Posterior vena cava (tissue), 2 donors: ENCODE results near the gene SMYD5. TPM values are rescaled to one million over a fixed set of nuclear protein-coding genes. Genes with fewer than 3 reads are reported as not detected.
"Not testable (repeated sequence)": the region's sequence is repeated elsewhere in the genome, so short reads cannot be mapped to it uniquely, and the experiment has no call there.

Source experiments
- DNase-seq: peaks from one replicate; pipeline ENCODE4 v3.0.0-alpha.2; 2020; ENCODE audit warnings: low spot score
- intact Hi-C, 2 donors: fragments of 100-400 bp; cut with DNase I; formaldehyde crosslinking; loops; one replicate each; pipeline versions ENCODE4 v1.14.1 to v1.14.2; 2022 to 2023
- total RNA-seq, 2 donors: library from RNA; stranded (reverse); fragmentation: NEBNext Ultra II Directional; extraction: Animal tissue kit (Norgen Biotek cat#: 25700); gene quantifications; one replicate each; pipeline ENCODE4 v1.2.1, GENCODE V29; 2021
- donor health status: DM: yes; HTN: yes; CAD: no.
- donor health status: DM: yes; HTN: yes; CAD: no.

The SMYD5 gene
- total RNA-seq, 2 donors from 2014 or later = 17.1 to 20.8 TPM

DNA sequence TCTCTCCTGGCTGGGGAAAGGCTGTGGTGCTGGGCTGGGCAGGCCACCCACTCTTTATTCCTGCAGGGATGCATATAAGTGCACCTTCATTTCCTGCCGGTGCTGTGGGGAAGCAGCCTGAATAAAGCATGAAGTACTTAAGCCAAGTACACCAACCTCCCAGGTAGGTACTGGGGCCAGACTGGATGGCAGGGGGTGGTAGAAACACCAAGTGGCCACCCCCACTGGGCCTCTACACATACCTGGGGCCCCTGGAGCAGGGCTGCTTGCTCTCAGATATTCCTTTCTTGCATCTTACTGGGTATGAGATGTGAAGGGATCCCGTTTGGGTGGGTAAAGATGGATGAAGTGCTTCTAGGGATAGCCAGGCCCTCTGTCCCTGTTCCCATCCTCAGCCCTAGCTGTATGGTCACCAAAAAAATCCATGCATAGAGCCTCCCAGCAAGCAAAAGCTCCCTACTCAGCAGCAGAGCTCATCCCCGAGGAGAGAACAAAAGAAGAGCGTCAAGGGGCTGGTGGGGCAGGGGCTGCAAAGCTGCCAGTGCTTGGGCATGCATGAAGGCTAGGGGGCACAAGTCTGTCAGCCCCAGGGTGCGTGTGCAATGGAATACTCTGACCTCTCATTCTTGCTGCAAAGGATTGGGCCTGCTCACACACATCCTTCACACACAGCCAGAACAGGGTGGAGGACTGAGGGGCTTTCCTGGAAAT, 42.0 kb downstream of the SMYD5 start:
- intact Hi-C loops = no loop called here

DNA sequence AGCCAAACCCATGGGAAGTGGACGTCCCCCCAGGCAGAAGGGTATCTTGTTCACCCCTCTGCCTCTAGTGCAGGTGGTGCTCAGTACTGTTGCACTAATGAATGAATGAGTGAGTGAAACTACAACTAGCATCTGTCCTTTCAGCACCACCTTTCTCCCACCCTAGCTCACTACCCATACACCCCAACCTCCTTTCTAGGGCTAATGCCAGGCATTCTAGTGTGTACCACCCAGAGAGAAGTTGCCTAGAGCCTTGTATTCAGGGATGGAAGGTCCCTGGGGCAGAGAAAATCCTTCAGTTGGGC, 42.5 kb downstream of the SMYD5 start:
- no peak for DNase-seq
- intact Hi-C loops = no loop called here

More for the DNA sequence above, 42.0 kb downstream of the SMYD5 start:
- peak; percentile 47 for DNase-seq

DNA sequence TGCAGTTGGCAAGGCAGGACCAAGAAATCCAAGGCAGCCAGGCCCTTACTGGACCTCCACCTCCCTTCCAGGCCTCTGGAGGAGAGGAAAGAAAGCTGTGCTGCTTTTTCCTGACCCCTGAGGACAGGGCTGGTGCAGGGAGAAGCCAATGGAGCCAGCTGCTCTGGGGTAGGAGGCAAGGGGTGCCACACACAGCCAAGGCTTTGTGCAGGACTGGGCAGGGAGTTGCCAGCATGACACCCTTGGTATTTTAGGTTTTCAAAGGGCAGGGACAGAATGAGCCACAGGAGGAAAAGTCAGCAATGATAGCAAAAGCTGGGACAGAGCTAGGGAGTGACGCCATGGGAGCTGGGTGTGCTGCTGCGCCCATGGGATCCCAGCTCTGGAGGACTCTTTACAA, 43.0 kb downstream of the SMYD5 start:
- DNase-seq = peak; percentile 34
- intact Hi-C loops = no loop called here

DNA sequence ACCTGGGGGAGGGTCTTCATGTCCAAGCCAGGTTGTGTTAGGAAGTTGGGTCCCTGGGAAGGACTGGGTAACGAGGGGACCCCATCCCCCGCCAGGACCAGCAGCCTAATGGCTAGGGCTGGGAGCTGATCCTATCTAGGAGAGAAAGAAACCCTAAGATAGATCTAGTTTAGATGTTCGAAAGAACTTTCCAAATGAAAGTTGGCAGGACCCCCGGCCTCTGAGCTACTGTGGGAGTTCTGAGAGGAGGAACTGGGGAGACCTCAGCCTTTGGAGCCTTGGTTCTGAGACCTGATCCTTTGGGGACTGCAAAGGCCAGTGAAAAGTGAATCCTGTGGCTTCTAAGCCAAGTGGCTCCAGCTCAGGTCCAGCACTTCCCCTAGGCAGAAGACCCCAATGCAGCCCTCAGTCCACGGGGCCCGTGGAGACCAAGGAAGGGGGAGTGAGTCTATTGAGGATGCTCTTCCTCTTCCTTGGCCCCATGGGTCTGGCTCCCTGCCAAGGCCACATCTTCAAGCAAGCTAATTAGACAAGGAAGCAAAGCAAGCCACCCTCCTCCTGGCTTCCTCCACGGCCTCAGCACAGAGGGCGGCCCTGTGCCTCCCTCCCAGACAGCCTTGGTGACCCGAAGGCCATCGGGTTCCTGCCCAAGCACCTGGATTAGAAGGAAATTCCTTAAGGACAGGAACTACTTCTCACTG, 43.5 kb downstream of the SMYD5 start:
- peak; percentile 84 for DNase-seq
- intact Hi-C loops = no loop called here

DNA sequence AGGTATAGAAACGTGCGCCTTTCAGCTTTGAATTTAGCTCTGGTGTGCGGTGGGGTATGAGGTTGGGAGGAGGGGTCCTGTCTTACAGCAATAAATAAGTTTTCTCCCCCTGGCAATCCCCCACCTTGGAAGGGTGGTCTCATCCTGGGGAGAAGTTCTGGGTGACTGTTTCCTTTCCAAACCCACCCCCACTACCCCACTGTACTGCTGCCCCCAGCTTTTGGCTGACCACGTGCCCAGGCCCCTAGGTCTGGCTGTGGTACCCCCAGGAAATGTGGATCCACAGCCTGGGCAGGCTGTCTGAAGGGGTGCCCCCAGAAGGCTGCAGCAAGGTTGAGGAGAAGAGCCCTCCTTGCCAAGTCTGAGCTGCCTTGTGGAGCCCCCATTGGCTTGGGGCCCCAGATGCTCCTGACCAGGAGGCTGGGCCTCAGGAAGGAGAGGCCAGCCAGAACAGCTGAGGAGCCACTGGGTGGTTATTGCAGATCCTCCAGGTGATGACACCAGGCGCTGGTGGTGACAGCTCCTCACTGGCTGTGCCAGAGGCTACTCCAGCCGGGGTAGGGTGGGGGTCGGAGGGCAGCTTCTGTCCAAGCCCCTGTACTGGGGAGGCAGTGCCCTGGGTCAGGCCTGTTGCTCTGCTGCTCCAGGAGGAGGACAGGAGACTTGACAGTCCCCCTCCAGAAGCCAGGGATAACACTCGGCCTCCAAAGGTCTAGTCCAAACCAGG, 44.3 kb downstream of the SMYD5 start:
- intact Hi-C loops = no loop called here
- peak; percentile 65 for DNase-seq

DNA sequence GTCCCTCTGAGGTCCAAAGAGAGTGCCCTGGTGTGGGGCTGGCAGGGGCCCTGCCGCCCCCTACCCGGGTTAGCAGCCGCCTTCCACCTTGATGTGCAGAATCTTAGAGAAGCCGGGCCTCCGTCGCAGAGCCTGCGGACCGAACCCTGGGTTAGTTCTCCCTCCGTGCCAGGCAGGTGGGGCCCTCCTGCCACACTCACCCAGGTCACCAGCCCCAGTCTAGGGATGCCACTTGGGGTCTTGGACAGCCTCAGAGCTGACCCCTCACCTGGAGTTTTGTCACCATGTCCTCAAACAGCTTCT, 44.8 kb downstream of the SMYD5 start:
- peak; percentile 64 for DNase-seq
- intact Hi-C loops = no loop called here

DNA sequence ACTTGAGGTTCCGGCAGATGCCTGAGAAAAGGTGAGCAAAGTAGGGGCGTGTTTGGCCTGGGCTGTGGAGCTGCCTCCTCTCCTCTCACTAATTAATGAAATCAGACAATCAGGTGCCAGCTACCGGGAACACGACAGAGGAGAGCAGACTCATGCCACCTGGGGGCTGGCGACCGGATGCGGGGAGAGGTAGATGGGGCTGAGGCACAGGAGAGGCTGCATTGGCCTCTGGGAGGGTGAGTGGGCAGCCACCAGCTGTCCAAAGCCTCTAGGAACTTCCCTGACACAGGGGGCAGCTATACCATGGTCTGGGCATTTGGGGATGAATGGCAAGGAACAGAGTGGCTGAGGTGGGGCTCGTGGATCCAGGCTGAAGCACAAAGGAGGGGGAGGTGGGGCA, 45.2 kb downstream of the SMYD5 start:
- intact Hi-C loops = no loop called here

DNA sequence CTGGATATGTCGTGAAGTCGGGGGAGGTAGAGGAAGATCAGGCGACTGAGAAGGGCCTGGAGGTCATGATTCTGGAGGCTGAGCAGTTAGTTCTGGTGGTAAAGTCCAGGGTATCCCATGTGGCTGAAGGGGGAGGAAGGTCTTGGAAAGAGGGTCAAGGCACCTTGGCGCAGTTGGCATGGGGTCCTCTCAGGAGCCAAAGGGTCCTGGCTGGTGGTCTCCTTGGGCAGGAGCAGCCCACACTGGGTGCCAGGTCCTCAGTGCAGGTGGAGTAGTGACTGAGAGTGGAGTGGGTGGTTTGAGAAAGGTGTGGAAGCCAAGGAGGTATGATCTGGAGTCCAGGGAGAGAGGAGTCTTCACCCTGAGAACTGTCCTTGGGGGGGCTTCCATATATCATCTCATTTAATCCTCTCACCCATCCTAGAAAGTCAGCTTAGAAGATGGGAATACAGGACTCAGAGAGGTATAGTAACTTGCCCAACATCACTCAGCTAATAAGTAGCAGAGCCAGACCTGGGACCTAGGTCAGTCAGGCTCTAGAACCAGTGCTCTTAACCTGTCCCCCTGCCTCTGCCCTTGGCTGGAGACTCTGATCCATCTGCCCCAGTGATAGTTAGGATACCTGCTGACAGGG, 45.8 kb downstream of the SMYD5 start:
- DNase-seq = no peak
- intact Hi-C loops = no loop called here

More for the DNA sequence above, 45.2 kb downstream of the SMYD5 start:
- DNase-seq = peak; percentile 61

DNA sequence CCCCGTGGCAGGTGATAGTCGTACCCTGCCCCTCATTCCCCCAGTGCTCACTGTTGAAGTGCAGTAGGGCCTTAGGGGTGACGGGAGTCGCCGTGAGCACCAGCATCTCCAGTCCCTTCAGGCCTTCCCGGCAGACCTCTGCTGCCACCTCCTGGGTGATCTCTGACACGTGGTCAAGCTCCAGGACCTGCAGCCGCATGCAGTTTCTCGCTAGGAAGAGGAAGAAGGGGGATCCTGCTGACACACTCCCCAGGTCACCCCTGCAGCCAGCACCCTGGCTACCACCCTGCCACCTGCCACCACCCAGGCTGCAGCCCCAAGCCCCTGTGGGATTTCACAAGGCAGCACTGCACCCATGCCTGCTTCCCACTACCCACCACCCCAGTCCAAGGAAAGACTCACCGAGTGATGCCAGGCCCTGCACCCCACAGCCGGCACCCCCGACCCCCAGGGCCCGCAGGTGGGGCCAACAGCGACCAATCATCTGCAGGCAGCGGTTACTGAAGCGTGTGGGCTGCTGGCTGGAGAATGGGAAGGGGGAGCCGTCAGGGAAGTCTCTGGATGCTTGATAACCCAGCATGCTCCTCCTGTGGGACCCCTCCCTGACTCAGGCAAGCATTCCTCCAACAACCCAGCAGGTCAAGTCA, 46.4 kb downstream of the SMYD5 start:
- peak; percentile 79 for DNase-seq
- intact Hi-C loops = no loop called here

DNA sequence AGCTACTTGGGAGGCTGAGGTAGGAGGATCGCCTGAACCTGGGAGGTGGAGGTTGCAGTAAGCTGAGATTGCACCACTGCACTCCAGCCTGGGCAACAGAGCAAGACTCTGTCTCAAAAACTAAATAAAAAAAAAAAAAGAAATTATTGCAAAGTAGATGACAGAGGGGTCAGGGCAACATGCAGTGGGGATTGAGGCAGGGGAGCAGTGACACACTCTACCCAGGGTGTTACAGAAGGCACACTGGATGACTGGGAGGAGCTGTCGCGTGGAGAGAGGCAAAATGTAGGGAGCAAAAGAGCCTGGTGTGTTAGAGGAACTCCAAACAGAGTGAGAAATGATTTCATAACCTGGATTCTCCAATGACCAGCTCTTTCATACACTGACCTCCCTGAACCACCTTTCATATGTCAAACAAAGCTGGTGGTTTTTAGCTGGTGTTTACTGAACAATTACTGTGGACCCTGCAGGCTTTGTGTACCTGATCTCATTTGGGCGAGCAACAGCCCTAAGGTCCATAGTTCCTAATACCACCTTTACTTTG, 48.1 kb downstream of the SMYD5 start:
- intact Hi-C loops = no loop called here
- no peak for DNase-seq

DNA sequence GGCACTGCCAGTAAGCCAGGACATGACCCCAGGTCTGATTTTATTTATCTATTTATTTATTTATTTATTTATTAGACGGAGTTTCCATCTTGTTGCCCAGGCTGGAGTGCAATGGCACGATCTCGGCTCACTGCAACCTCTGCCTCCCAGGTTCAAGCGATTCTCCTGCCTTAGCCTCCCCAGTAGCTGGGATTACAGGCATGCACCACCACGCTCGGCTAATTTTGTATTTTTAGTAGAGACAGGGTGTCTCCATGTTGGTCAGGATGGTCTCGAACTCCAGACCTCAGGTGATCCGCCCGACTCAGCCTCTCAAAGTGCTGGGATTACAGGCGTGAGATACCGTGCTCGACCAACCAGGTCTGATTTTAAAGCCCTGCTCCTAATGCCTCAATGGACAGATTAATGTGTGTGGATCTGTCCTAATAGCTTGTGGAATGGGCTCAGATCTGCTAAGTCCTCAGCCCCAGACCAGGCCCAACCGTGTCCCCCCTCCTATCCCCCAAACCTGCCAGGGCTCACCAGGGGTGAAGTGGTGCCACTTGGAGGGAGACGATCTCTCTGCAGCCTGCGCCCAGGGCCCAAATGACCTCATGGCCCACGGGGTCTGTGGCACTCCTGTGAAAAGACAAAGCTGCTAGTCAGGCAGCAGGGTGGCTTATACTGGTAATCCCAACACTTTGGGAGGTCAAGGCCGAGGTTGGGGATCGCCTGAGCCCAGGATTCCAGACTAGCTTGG, 48.8 kb downstream of the SMYD5 start:
- peak; percentile 49 for DNase-seq

DNA sequence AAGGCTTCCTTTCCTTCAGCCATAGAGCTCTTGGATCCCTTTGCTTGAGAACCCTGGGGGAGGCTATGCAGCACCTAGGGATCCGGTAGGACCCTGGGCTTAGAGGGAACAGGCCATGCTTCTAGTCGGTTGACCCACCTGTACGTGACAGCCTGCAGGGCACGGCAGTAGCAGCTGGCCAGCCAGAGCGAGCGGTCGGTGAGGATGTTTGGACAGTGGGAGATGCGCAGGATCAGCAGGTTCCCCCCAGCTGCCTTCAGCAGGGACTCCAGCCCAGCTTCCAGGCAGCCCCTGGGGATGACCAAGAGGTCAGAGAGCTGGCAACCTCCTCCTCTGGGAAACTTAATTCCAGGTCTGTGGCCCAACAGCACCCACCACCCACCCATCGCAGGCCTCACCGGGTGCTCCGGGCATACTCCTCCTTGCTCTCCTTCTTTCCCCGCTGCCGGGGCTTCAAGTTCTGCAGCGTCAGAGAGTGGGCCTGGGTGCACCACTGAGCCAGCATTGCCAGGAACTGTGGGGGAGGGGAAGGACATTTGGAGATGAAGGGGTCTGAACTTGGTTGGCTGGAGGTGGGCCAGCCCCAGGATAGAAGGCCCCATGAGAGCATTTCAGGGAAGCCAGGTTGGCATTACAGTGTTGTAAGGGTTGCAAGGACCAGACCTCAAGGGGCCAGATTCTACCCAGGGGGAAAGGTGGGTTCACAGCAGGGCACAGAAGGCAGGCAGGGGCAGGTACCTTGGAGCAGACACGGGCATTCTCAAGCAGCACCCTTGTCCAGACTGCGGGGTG, 49.7 kb downstream of the SMYD5 start:
- peak; percentile 77 for DNase-seq
- intact Hi-C loops = no loop called here

More for the DNA sequence above, 48.8 kb downstream of the SMYD5 start:
- intact Hi-C loops = not testable (repeated sequence)

DNA sequence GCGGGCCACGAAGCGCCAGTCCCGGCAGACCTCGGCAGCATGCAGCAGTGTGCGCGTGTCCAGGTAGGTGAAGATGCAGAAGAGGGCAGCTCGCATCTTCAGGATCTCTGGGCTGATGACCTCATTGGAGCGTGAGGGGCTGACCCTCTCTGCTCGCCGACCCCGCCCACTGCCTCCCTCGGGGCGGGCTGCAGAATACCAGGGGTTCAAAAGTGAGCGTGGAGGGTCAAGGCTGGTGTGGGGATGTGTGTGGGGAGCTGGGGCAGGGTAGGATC, 50.2 kb downstream of the SMYD5 start:
- peak; percentile 64 for DNase-seq
- intact Hi-C loops = no loop called here

DNA sequence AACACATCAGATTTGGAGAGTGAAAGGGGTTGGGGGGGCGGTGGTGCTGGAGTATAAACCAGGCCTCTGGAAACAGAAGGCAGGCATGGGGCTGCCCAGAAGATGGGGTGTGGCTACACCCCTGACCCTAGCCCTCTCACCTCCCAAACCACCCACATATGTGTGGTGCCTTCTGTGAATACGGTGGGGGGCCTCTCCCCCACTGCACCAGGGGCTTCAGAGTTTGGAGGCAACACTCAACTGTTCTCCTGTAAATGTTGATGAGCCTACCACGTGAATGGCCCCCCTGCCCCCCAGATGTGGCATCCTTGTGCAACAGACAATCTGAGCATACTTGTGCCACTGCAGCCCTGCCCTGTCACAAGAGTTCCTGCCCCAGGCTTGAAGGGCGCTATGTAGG, 50.7 kb downstream of the SMYD5 start:
- peak; percentile 40 for DNase-seq
- intact Hi-C loops = no loop called here

DNA sequence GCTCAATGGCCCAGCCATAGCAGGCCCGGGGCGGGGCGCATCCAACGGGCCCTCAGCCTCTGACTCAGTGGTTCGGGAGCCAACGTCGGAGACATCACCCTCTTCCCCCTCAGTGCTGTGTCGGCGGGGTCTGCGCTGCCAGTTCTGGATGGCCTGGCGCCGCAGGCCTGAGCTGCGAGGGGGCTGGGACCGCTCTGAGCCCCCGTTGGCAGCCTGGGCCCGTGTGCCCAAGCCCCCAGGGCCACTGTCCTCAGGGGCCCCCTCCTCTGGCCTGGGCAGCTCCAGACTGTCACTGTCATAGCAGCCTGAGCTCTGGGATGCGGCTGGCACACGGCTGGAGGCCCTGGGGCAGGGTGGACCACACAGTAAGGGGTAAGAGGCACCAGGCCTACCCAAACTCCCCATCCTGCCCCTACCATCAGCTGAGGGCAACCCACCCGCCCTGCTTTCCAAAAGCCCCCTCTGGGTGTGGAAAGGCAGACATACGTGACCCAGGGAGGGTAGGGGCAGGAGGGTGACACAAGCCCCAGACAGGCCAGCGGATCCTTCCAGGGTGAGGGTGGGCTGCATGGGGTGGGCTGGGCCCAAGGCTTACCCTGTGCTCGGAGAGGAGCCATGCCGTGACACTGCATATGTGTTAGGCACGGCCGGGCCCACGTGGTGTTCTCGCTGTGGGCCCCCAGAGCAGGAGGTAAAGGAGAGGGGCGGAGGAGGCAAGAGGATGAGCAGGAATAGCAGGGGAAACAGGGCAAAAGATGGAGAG, 51.4 kb downstream of the SMYD5 start:
- intact Hi-C loops = no loop called here
- peak; percentile 62 for DNase-seq

DNA sequence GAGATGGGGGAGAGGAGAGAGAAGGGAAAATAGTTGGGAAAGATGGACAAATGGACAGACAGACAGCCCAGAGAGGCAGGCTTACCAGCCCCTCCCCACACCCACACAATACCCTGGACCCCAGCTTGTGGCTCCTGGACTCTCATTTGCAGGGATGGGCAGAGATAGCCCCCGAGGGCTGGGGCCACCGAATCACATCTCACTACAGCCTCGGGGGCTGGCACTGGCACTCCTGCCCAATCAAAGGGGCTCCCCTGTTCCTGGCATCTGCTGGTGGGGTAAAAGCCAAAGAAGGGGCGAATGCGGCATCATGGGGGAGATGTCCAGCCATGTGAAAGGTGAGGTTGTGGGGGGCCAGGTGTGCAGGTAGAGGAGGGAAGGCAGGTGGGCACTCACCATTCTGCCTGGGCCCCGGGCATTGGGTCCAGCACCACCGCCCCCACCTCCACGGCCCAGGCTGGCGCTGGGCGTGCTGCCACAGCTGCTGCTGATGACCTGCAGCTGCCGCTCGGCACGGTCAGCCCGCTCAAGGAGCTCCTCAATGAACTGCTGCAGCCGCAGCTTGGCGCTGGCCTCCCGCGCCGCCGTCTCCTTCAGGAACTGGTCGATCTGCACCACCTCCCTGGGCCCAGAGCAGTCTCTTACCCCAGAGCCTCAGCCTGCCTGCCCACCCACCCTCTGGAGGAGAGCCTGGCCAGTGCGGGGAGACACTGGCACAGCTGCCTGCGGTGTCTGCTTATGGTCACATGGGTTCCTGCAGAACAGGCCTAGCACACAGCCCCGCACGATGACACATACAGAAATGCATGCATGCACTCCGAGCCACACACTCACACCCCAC, 52.2 kb downstream of the SMYD5 start:
- intact Hi-C loops = no loop called here
- peak; percentile 72 for DNase-seq

DNA sequence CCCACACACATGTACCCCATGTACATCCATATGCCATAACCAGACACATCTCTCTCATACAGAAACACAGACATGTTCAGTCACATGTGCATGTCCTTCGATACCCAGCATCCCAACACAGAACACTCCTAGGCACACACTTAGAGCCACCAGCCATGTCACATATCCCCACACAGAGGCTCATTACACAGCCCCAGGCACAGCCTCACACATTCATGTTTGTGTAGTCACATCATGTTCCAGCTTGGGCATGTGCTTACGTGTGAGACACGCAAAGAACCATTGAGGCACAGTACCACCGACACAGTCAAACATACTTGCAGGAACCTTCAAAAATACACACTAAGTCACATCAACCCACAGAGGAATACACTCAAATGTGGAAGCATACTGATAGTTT, 53.0 kb downstream of the SMYD5 start:
- intact Hi-C loops = no loop called here
- no peak for DNase-seq
